ENCODE measurements around the gene FADS1.

The FADS1 gene

DNA sequence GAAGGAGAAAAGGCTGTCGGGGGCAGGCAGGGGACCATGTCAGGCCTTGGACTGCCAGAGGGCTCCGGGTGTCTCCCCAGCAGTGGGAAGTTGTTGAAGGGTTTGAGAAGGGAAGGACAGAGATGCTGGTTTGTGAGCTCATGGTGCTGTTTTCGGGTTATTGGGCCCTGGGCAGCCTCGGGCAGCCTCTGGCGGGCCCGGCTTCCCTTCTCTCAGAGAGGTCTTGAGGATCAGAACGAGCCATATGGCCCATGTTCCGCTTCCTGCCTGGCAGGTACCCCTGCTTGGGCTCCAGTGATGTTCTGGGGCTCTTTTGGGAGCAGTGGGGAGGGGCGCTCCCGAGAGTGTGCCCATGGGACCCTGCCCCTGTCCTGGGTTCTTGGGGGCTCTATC, 54.6 kb downstream of the FADS1 start:
- Histone ChIP-seq H3K27me3 (ENCODE audit: control insufficient read depth, insufficient read depth, low read length) (no peaks in the 10 kb centered on the region), H3K4me1 (ENCODE audit: control insufficient read depth, insufficient read depth, low read length) (peaks cover 44% of the 10 kb centered on the region), H3K4me3 (ENCODE audit: low read depth, low read length) (no peak overlapping the region), H3K9me3 (ENCODE audit: control insufficient read depth, insufficient read depth, low read depth, low read length) (no peaks in the 10 kb centered on the region), H3K27ac (ENCODE audit: low read depth, low read length) (no peak overlapping the region), H3K36me3 (ENCODE audit: control insufficient read depth, insufficient read depth, low read length) (no peaks in the 10 kb centered on the region), H3K9ac (ENCODE audit: low read length) (no peak overlapping the region)

DNA sequence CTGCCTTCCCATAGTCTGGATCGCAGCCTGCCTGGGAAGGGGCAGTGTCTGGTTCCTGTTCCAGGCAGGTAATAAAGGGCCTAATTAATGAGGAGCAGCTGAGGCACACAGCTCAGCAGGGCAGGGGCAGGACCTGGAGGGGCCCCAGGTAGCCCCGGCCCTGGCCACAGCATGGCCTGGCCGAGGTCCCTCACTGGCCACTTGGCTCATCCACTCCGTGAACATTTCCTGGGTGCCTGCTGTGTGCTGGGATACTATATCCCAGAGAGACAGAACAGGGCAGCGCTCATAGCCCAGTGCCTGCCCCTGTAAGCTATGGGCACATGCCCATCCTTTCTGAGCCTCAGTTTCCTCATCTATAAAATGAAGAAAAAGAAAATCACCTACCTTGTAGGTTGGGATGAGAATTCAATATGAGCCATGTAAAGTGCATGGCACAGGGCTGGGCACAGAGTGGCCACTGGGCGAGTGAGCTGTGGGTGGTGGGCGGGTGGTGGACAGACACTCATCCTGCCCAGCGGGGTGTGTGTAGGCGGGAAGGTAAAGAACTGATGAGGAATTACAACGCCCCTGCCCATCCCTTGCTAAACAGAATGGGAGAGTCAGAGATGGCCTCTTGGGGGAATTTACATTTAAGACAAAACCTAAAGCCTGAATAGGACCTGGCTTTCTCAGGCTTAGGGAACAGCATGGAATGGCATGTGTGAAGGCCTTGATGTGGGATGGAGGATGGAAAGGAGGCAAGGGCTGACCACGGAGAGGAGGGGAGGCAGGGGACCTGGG, 55.2 kb downstream of the FADS1 start:
- Histone ChIP-seq H3K9me3 (ENCODE audit: control insufficient read depth, insufficient read depth, low read depth, low read length) (no peaks in the 10 kb centered on the region), H3K4me1 (ENCODE audit: control insufficient read depth, insufficient read depth, low read length) (peaks cover 50% of the 10 kb centered on the region), H3K4me3 (ENCODE audit: low read depth, low read length) (no peak overlapping the region), H3K27ac (ENCODE audit: low read depth, low read length) (no peak overlapping the region), H3K27me3 (ENCODE audit: control insufficient read depth, insufficient read depth, low read length) (no peaks in the 10 kb centered on the region), H3K9ac (ENCODE audit: low read length) (no peak overlapping the region), H3K36me3 (ENCODE audit: control insufficient read depth, insufficient read depth, low read length) (no peaks in the 10 kb centered on the region)

DNA sequence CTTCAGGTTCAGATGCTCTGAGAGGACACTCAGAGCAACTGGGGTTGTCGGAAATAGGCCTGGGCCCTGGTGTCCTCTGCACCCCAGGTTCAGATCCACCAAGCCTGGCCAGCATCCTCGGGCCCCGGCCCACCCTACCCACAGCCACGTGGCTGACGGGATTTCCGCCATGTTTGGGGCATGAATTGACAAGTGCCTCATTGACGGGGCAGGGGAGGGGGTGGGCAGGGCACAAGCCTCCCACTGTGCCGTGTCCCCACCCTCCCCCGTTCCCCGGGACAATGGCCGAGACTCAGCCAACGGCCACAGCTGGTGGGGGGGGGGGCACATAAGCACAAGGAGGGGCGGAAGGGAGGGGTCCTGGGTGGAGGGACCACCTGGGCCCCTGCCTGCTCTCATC, 55.9 kb downstream of the FADS1 start:
- no peaks in the 10 kb centered on the region for H3K9me3 ChIP-seq (ENCODE audit: control insufficient read depth, insufficient read depth, low read depth, low read length)
- no peak overlapping the region for H3K27ac ChIP-seq (ENCODE audit: low read depth, low read length)
- no peaks in the 10 kb centered on the region for H3K27me3 ChIP-seq (ENCODE audit: control insufficient read depth, insufficient read depth, low read length)
- H3K9ac ChIP-seq (ENCODE audit: low read length), result no peak overlapping the region
- peaks cover 57% of the 10 kb centered on the region for H3K4me1 ChIP-seq (ENCODE audit: control insufficient read depth, insufficient read depth, low read length)
- no peak overlapping the region for H3K4me3 ChIP-seq (ENCODE audit: low read depth, low read length)
- H3K36me3 ChIP-seq (ENCODE audit: control insufficient read depth, insufficient read depth, low read length), result no peaks in the 10 kb centered on the region

DNA sequence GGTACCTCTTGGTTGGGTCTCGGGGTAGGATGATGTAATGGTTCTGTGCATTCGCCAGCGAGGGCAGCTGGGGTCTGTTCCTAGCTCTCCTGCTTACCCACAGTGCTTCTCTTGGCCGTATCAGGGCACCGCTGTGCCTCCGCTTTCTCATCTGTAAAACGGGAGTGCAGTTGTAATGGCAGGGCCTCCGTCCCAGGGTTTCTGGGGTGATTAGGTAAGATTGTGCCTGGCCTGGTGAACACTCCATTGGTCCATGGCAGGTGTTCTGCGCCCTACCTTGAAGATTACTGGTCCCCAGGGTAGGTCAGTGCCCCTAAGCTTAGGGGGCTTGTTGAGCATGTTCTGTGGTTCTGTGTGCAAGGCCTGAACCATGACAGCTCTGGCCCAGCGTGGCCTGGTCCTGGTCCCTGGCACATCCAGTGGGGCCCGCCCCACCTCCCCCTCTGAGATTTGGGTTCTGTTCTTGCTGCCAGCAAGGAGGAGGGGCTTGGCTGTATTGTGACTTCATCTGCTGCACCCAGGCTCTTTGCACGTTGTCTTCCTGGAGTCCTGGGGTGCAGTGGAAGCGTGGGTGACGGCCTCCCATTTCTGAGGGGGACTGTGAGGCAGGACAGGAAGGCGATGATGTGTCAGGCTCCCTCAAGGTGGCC, 59.5 kb downstream of the FADS1 start:
- no peaks in the 10 kb centered on the region for H3K9me3 ChIP-seq (ENCODE audit: control insufficient read depth, insufficient read depth, low read depth, low read length)
- H3K4me1 ChIP-seq (ENCODE audit: control insufficient read depth, insufficient read depth, low read length), result peaks cover 66% of the 10 kb centered on the region
- H3K27me3 ChIP-seq (ENCODE audit: control insufficient read depth, insufficient read depth, low read length), result peaks cover 18% of the 10 kb centered on the region
- no peak overlapping the region for H3K4me3 ChIP-seq (ENCODE audit: low read depth, low read length)
- peak overlapping the region; percentile 0 for H3K9ac ChIP-seq (ENCODE audit: low read length)
- no peak overlapping the region for H3K27ac ChIP-seq (ENCODE audit: low read depth, low read length)
- no peaks in the 10 kb centered on the region for H3K36me3 ChIP-seq (ENCODE audit: control insufficient read depth, insufficient read depth, low read length)

DNA sequence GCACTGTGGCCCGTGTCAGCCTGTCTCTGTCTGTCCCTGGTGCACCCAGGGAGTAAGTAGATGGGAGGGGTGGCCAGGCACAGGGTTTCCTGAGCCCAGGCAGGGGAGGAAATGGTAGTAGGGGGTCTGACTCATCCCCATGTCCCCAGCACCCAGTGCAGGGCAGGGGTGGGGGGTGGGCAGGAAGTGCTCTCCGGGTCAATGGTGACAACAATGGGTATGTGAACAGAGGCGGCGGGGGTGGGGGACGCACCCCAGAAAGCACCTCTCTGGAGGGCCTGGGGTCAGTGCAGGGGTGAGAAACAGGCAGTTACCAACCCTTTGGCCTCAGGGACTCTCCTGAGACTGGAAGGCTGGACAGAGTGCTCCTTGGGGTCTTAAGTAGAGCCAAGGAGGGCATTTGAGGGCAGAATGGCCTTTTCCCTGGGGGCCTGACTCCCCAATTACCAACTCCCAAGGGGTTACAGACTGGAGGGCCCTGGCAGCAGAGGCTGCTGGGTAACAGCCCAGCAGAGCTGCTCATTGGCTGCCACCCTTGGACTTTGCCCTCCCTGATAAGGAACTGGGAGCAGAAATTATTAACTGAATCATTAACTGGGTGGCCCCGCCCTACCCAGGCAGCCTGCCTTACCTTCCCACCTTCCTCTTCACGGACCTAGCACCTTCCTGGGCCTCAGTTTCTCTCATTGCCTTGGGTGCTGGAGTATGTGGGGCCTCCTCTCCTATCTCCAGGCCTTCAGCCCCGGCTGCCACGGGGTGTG, 60.2 kb downstream of the FADS1 start:
- Histone ChIP-seq H3K27me3 (ENCODE audit: control insufficient read depth, insufficient read depth, low read length) (peaks cover 24% of the 10 kb centered on the region), H3K27ac (ENCODE audit: low read depth, low read length) (no peak overlapping the region), H3K9me3 (ENCODE audit: control insufficient read depth, insufficient read depth, low read depth, low read length) (no peaks in the 10 kb centered on the region), H3K4me1 (ENCODE audit: control insufficient read depth, insufficient read depth, low read length) (peaks cover 63% of the 10 kb centered on the region), H3K36me3 (ENCODE audit: control insufficient read depth, insufficient read depth, low read length) (no peaks in the 10 kb centered on the region), H3K9ac (ENCODE audit: low read length) (peak overlapping the region; percentile 42), H3K4me3 (ENCODE audit: low read depth, low read length) (no peak overlapping the region)

DNA sequence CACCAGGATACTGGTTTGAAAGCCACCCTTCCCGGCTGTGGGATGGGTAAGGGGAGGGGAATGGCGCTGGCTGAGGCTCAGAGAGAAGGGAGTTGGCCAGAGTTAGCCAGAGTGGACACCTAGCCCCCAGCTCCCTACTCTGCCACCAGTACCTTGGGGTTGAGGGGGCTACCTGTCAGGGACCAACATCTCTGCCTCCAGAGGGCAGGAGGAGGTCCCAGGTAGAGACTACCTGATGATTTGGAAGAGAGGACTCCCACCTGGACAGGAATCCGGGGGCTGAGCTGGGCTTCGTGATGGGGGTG, 60.7 kb downstream of the FADS1 start:
- no peaks in the 10 kb centered on the region for H3K36me3 ChIP-seq (ENCODE audit: control insufficient read depth, insufficient read depth, low read length)
- H3K4me1 ChIP-seq (ENCODE audit: control insufficient read depth, insufficient read depth, low read length), result peaks cover 58% of the 10 kb centered on the region
- no peak overlapping the region for H3K4me3 ChIP-seq (ENCODE audit: low read depth, low read length)
- H3K27ac ChIP-seq (ENCODE audit: low read depth, low read length), result no peak overlapping the region
- H3K9ac ChIP-seq (ENCODE audit: low read length), result no peak overlapping the region
- H3K27me3 ChIP-seq (ENCODE audit: control insufficient read depth, insufficient read depth, low read length), result peaks cover 25% of the 10 kb centered on the region
- H3K9me3 ChIP-seq (ENCODE audit: control insufficient read depth, insufficient read depth, low read depth, low read length), result no peaks in the 10 kb centered on the region

DNA sequence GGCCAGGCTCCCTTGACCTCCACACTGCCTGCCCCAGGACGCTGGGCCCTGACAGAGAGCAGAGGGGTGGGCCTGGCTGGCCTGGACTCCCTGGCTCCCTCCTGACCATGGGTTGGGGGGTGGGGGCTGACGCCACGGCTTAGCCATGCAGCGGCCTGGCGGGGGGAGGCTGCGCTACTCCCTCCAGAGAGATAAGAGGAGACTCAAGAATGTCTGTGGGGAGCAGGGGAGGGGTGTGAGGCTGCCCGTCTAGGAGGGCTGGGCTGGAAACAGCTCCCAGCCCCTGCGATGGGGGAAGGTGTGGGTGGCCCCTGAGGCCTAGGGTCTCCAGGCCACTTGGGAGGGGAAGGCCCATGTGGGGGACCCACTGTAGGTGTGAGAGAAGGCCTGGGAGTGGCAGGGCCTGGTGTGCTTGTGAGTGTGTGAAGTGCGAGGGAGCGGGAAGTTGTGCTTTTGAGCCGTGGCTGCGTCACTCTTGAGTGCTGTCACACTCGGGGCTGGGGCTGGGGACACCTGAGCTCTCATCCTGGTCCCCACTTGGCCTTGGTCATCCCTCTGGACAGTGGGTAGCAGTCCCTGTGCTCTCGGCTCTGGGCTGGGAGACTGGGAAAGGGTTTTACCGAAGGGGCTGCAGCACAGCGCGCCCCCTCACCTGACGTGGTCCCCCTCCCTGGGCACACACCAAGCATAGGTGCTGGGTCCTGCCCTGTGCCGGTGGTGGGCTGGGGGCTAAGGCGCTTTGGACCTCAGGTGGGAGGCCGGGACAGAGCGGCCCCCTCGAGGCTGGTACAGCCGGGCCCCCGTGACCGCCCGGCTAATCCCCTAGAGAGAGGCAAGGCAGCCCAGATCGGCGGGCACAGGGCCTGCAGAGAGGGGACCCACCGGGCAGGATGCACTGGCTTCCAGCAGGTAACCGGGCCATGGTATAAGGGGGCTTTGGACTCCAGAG, 62.0 kb downstream of the FADS1 start:
- Histone ChIP-seq H3K36me3 (ENCODE audit: control insufficient read depth, insufficient read depth, low read length) (no peaks in the 10 kb centered on the region), H3K9ac (ENCODE audit: low read length) (peak overlapping the region; percentile 55), H3K4me1 (ENCODE audit: control insufficient read depth, insufficient read depth, low read length) (peaks cover 54% of the 10 kb centered on the region), H3K4me3 (ENCODE audit: low read depth, low read length) (peak overlapping the region; percentile 28; the same call in 1 of the 2 replicates), H3K9me3 (ENCODE audit: control insufficient read depth, insufficient read depth, low read depth, low read length) (no peaks in the 10 kb centered on the region), H3K27ac (ENCODE audit: low read depth, low read length) (no peak overlapping the region; the same call in 1 of the 2 replicates), H3K27me3 (ENCODE audit: control insufficient read depth, insufficient read depth, low read length) (peaks cover 29% of the 10 kb centered on the region)

DNA sequence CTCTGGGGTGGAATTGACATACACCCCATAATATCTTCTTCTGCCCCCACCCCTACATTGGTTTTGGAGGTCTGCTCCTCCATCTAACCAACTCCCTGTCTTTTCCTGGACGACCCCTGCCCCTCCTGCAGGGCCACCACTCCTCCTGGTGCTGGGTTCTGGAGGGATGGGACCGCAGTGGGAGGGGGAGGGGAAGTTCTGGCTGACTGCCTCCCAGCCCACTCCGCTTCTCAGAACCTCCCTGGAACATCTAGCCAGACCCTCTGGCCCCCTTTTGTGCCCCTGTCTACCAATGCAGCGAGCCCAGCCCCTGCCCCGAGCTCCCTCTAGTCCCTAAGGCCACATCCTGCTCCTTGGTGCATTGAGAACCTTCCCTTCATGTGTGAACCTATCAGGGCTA, 63.1 kb downstream of the FADS1 start:
- Histone ChIP-seq H3K36me3 (ENCODE audit: control insufficient read depth, insufficient read depth, low read length) (no peaks in the 10 kb centered on the region), H3K27me3 (ENCODE audit: control insufficient read depth, insufficient read depth, low read length) (peaks cover 29% of the 10 kb centered on the region), H3K9me3 (ENCODE audit: control insufficient read depth, insufficient read depth, low read depth, low read length) (no peaks in the 10 kb centered on the region), H3K4me1 (ENCODE audit: control insufficient read depth, insufficient read depth, low read length) (peaks cover 66% of the 10 kb centered on the region), H3K27ac (ENCODE audit: low read depth, low read length) (no peak overlapping the region; the same call in 1 of the 2 replicates), H3K4me3 (ENCODE audit: low read depth, low read length) (peak overlapping the region; percentile 69; the same call in 1 of the 2 replicates), H3K9ac (ENCODE audit: low read length) (no peak overlapping the region)

DNA sequence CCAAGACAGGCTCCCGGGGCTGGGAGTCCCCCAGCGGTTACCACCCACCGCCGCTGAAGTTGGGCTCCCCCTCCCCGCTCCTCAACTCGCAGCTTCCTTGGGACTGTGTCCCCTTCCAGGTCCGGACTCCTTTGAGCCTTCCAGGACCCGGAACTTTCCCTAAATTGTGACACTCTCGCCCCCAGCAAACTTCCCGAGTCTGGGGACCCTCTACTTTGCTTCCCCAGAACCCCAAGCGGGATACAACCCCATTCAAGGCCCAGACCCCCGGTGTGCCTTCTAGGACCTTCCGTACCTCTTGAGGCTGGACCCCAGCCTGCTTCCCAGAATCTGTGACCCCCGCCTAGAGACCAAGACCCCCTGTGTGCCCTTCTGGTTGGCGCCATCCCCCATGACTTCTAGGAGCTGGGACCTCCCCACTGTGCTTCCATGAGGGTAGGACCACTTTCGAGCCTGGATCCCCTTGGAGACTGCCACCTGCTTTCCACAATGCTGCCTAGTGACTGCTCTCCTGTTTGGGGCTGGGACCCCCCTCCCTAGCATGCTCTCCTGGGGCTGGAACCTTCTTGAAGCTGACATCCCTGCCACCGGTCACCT, 63.8 kb downstream of the FADS1 start:
- no peak overlapping the region for H3K27ac ChIP-seq (ENCODE audit: low read depth, low read length)
- peaks cover 29% of the 10 kb centered on the region for H3K27me3 ChIP-seq (ENCODE audit: control insufficient read depth, insufficient read depth, low read length)
- H3K4me3 ChIP-seq (ENCODE audit: low read depth, low read length), result peak overlapping the region; percentile 69
- H3K9me3 ChIP-seq (ENCODE audit: control insufficient read depth, insufficient read depth, low read depth, low read length), result no peaks in the 10 kb centered on the region
- peaks cover 72% of the 10 kb centered on the region for H3K4me1 ChIP-seq (ENCODE audit: control insufficient read depth, insufficient read depth, low read length)
- no peaks in the 10 kb centered on the region for H3K36me3 ChIP-seq (ENCODE audit: control insufficient read depth, insufficient read depth, low read length)
- peak overlapping the region; percentile 66 for H3K9ac ChIP-seq (ENCODE audit: low read length)
